Measurements from ENCODE around the gene ADGRL3.

ADGRL3 gene

DNA sequence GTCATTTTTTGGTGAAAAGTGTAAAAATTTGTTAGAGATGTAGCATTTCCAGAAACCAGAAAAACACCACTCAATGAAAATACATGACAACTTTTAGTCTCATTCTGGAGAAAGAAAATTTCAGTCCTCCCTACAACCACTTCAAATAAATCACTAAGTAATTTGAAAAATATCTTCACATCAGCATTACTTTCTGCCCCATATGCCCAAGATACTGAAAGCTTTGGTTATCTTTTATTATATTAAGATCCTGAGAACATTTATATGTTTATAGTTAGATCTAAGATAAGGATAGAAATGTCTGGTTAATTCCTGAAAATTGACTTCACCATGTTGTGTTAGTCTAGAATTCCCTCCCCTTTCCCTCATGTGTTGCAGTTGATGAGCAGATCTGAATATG, 119.0 kb downstream of the ADGRL3 start:
- Histone ChIP-seq H3K27me3 (ENCODE audit: control insufficient read depth in 1 of 2, insufficient read depth in 2 of 2, low read length in 2 of 2) (no peaks in the 10 kb centered on the region), H3K4me1 (ENCODE audit: insufficient read depth, low read length) (no peaks in the 10 kb centered on the region), H3K27ac (ENCODE audit: low read depth, low read length) (no peak overlapping the region), H3K36me3 (ENCODE audit: insufficient read depth, low read length) (no peaks in the 10 kb centered on the region), H3K4me3 (ENCODE audit: low read depth in 1 of 2, low read length in 2 of 2) (no peak overlapping the region), H3K9ac (ENCODE audit: low read length) (no peak overlapping the region), H3K9me3 (ENCODE audit: low read length) (no peaks in the 10 kb centered on the region)

DNA sequence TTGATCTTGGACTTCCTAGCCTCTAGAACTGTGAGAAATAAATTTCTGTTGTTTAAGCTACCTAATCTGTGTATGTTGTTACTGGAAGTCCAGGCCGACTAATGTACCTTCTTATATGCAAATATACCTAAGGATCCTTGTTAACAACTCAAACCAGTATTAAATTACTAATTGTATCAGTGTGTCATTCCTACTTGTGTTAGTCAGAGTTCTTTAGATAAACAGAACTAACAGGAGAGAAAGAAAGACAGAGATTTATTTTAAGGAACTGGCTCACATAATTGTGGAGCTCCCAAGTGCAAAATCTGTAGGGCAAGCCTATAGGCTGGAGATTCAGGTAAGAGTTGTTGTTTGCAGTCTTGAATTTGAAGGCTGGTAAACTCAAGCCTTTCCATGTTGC, 120.0 kb downstream of the ADGRL3 start:
- Histone ChIP-seq H3K4me3 (ENCODE audit: low read depth in 1 of 2, low read length in 2 of 2) (no peak overlapping the region), H3K4me1 (ENCODE audit: insufficient read depth, low read length) (no peaks in the 10 kb centered on the region), H3K9me3 (ENCODE audit: low read length) (no peaks in the 10 kb centered on the region), H3K27me3 (ENCODE audit: control insufficient read depth in 1 of 2, insufficient read depth in 2 of 2, low read length in 2 of 2) (no peaks in the 10 kb centered on the region), H3K27ac (ENCODE audit: low read depth, low read length) (no peak overlapping the region), H3K36me3 (ENCODE audit: insufficient read depth, low read length) (no peaks in the 10 kb centered on the region), H3K9ac (ENCODE audit: low read length) (no peak overlapping the region)

DNA sequence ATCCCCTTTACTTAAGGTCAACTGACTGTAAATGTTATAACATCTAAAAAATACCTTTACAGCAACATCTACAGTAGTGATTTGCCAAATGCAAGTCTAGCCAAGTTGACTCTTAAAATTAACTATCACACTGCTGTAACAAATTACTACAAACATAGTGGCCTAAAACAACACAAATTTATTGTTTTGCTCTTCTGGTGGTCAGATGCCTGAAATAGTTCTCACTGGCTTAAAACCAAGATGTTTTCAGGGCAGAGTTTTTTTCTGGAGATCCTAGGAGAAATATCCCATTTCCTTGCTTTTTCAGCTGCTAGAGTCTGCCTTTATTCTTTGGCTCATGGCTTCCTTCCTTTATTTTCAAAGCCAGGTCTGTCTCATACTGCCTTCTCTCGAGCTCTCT, 120.5 kb downstream of the ADGRL3 start:
- Histone ChIP-seq H3K9ac (ENCODE audit: low read length) (no peak overlapping the region), H3K4me1 (ENCODE audit: insufficient read depth, low read length) (no peaks in the 10 kb centered on the region), H3K4me3 (ENCODE audit: low read depth in 1 of 2, low read length in 2 of 2) (no peak overlapping the region)

DNA sequence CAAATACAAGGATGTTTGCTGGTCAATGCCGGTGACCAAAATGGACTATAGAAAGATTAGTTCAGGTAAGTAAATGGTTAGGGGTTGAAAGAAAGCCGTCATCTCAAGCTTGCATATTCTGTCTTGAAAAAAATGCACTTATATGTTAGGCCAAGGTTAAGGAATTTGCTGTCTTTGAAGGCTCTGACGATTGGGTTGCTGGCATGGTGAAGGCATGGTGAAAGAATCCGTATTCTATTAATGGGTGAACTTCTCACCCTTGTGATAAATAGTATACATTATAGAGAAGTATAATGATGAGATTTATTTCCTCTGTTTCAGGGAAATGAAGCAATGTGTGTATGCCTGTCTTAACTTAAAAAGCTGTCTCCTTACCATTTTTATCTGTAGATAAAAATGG, 132.6 kb downstream of the ADGRL3 start:
- Histone ChIP-seq H3K27me3 (ENCODE audit: control insufficient read depth in 1 of 2, insufficient read depth in 2 of 2, low read length in 2 of 2) (no peaks in the 10 kb centered on the region), H3K27ac (ENCODE audit: low read depth, low read length) (no peak overlapping the region), H3K4me3 (ENCODE audit: low read depth in 1 of 2, low read length in 2 of 2) (no peak overlapping the region), H3K9ac (ENCODE audit: low read length) (no peak overlapping the region), H3K4me1 (ENCODE audit: insufficient read depth, low read length) (no peaks in the 10 kb centered on the region), H3K9me3 (ENCODE audit: low read length) (no peaks in the 10 kb centered on the region), H3K36me3 (ENCODE audit: insufficient read depth, low read length) (no peaks in the 10 kb centered on the region)

More for the DNA sequence above, 120.5 kb downstream of the ADGRL3 start:
- Histone ChIP-seq H3K36me3 (ENCODE audit: insufficient read depth, low read length) (no peaks in the 10 kb centered on the region), H3K27ac (ENCODE audit: low read depth, low read length) (no peak overlapping the region), H3K9me3 (ENCODE audit: low read length) (no peaks in the 10 kb centered on the region), H3K27me3 (ENCODE audit: control insufficient read depth in 1 of 2, insufficient read depth in 2 of 2, low read length in 2 of 2) (no peaks in the 10 kb centered on the region)

DNA sequence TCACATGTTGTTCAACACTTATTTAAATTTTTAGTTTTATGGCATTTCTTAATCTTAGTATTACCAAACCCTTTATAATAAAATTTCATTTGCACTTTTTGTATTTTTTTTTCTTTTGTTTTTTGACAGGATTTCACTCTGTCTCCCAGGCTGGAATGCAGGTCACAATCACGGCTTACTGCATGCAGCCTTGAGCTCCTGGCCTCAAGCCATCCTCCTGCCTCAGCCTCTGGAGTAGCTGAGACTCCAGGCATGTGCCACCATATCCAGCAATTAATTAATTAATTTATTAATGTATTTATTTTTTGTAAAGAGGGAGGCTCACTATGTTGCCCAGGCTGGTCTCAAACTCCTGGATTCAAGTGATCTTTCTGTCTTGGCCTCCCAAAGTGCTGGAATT, 133.4 kb downstream of the ADGRL3 start:
- no peaks in the 10 kb centered on the region for H3K9me3 ChIP-seq (ENCODE audit: low read length)
- H3K36me3 ChIP-seq (ENCODE audit: insufficient read depth, low read length) = no peaks in the 10 kb centered on the region
- H3K27me3 ChIP-seq (ENCODE audit: control insufficient read depth in 1 of 2, insufficient read depth in 2 of 2, low read length in 2 of 2) = no peaks in the 10 kb centered on the region

GRCh38 chr4:61335241-61335763, 135.2 kb downstream of the ADGRL3 start:
- Histone ChIP-seq H3K4me3 (ENCODE audit: low read depth in 1 of 2, low read length in 2 of 2) (no peak overlapping the region), H3K9ac (ENCODE audit: low read length) (no peak overlapping the region), H3K4me1 (ENCODE audit: insufficient read depth, low read length) (no peaks in the 10 kb centered on the region), H3K27me3 (ENCODE audit: control insufficient read depth in 1 of 2, insufficient read depth in 2 of 2, low read length in 2 of 2) (no peaks in the 10 kb centered on the region), H3K9me3 (ENCODE audit: low read length) (no peaks in the 10 kb centered on the region), H3K27ac (ENCODE audit: low read depth, low read length) (no peak overlapping the region), H3K36me3 (ENCODE audit: insufficient read depth, low read length) (no peaks in the 10 kb centered on the region)

More for the DNA sequence above, 133.4 kb downstream of the ADGRL3 start:
- no peak overlapping the region for H3K9ac ChIP-seq (ENCODE audit: low read length)
- H3K4me3 ChIP-seq (ENCODE audit: low read depth in 1 of 2, low read length in 2 of 2) = no peak overlapping the region
- no peaks in the 10 kb centered on the region for H3K4me1 ChIP-seq (ENCODE audit: insufficient read depth, low read length)
- H3K27ac ChIP-seq (ENCODE audit: low read depth, low read length) = no peak overlapping the region

DNA sequence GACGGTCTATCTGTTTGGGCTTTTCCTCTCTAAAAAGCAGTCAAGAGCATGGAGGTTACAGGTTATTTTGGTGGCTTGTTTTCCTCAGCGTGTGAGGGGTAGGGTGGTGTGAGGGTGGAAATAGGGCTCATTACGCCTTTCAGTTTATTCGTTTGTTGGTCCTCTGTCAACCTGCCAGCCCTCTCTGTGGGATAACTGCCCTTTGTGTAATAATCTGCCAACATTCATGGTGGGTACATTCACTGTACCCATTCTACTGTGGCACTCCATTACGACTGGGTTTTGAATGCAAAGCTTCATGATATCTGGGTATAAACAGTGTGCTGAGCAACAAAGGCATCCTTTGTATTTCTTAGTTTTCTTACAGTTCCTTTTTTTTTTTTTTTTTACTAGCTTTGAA, 136.4 kb downstream of the ADGRL3 start:
- no peaks in the 10 kb centered on the region for H3K36me3 ChIP-seq (ENCODE audit: insufficient read depth, low read length)
- H3K9me3 ChIP-seq (ENCODE audit: low read length) = no peaks in the 10 kb centered on the region
- no peaks in the 10 kb centered on the region for H3K27me3 ChIP-seq (ENCODE audit: control insufficient read depth in 1 of 2, insufficient read depth in 2 of 2, low read length in 2 of 2)
- H3K4me3 ChIP-seq (ENCODE audit: low read depth in 1 of 2, low read length in 2 of 2) = no peak overlapping the region
- H3K4me1 ChIP-seq (ENCODE audit: insufficient read depth, low read length) = no peaks in the 10 kb centered on the region
- H3K9ac ChIP-seq (ENCODE audit: low read length) = no peak overlapping the region
- no peak overlapping the region for H3K27ac ChIP-seq (ENCODE audit: low read depth, low read length)

DNA sequence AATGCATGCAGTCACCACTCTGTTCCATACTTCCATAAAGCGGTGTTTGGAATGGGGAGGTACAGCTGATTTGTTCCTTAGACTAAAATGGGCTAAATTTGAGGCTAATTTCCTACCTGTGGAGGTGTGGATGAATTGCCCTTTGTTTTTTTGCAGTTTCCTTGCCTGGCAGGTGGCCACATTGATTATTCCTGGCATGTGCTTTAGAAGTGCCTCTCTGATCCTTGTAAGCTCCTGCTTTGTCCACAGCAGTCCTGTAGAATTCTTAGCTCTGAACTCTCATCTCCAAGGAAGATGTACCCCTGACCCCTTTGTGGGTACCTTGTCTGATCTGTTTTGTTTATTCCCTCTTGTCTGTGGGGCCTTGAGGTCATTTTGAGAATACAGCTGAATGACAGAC, 136.8 kb downstream of the ADGRL3 start:
- H3K9ac ChIP-seq (ENCODE audit: low read length) = no peak overlapping the region
- no peak overlapping the region for H3K4me3 ChIP-seq (ENCODE audit: low read depth in 1 of 2, low read length in 2 of 2)
- H3K36me3 ChIP-seq (ENCODE audit: insufficient read depth, low read length) = no peaks in the 10 kb centered on the region
- no peaks in the 10 kb centered on the region for H3K9me3 ChIP-seq (ENCODE audit: low read length)
- H3K27ac ChIP-seq (ENCODE audit: low read depth, low read length) = no peak overlapping the region
- H3K27me3 ChIP-seq (ENCODE audit: control insufficient read depth in 1 of 2, insufficient read depth in 2 of 2, low read length in 2 of 2) = no peaks in the 10 kb centered on the region
- no peaks in the 10 kb centered on the region for H3K4me1 ChIP-seq (ENCODE audit: insufficient read depth, low read length)

DNA sequence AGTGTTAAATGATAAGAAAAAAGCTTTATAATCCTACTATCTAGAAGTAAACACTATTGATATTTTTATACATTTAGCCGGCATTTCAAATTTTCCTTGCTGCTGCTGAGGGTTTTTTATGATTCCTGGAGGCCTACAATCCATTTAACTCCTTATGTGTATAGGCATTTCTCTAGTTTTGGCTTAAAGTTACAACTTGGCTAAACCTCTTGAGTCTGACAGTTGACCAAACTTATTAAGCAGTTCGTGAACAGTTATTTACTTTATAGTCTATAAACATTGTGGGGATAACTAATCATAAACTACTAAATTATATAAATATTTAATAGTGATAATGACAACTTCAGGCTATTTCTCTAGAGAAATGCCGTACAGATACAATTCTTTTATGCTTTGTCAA, 141.9 kb downstream of the ADGRL3 start:
- Histone ChIP-seq H3K27ac (ENCODE audit: low read depth, low read length) (no peak overlapping the region), H3K36me3 (ENCODE audit: insufficient read depth, low read length) (no peaks in the 10 kb centered on the region), H3K27me3 (ENCODE audit: control insufficient read depth in 1 of 2, insufficient read depth in 2 of 2, low read length in 2 of 2) (no peaks in the 10 kb centered on the region), H3K4me1 (ENCODE audit: insufficient read depth, low read length) (no peaks in the 10 kb centered on the region), H3K4me3 (ENCODE audit: low read depth in 1 of 2, low read length in 2 of 2) (no peak overlapping the region), H3K9me3 (ENCODE audit: low read length) (no peaks in the 10 kb centered on the region), H3K9ac (ENCODE audit: low read length) (no peak overlapping the region)

GRCh38 chr4:61350932-61351331, 150.8 kb downstream of the ADGRL3 start:
- H3K4me3 ChIP-seq (ENCODE audit: low read depth in 1 of 2, low read length in 2 of 2) = no peak overlapping the region
- H3K4me1 ChIP-seq (ENCODE audit: insufficient read depth, low read length) = no peaks in the 10 kb centered on the region
- H3K36me3 ChIP-seq (ENCODE audit: insufficient read depth, low read length) = no peaks in the 10 kb centered on the region
- H3K9me3 ChIP-seq (ENCODE audit: low read length) = no peaks in the 10 kb centered on the region
- H3K27ac ChIP-seq (ENCODE audit: low read depth, low read length) = no peak overlapping the region
- no peaks in the 10 kb centered on the region for H3K27me3 ChIP-seq (ENCODE audit: control insufficient read depth in 1 of 2, insufficient read depth in 2 of 2, low read length in 2 of 2)
- no peak overlapping the region for H3K9ac ChIP-seq (ENCODE audit: low read length)

DNA sequence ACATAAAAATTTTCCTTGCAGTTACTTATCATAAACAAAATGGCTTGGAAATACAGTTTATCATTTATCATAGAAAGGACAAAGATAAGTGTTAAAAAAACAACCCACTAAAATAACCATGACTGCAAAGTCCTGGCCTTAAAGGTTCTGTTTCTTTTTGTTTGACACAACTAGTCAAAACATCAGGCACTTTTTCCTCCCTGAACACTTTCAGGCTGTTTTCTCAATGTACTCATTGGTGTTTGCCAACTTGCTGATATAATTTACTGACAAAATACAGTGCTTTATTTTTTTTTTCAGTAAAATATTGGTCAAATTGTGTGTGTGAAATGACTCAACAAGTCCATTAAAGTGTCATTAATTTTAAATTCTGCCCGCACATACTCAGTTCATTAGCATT, 156.6 kb downstream of the ADGRL3 start:
- Histone ChIP-seq H3K4me3 (ENCODE audit: low read depth in 1 of 2, low read length in 2 of 2) (no peak overlapping the region), H3K9me3 (ENCODE audit: low read length) (no peaks in the 10 kb centered on the region), H3K27ac (ENCODE audit: low read depth, low read length) (no peak overlapping the region), H3K4me1 (ENCODE audit: insufficient read depth, low read length) (no peaks in the 10 kb centered on the region), H3K9ac (ENCODE audit: low read length) (no peak overlapping the region), H3K27me3 (ENCODE audit: control insufficient read depth in 1 of 2, insufficient read depth in 2 of 2, low read length in 2 of 2) (no peaks in the 10 kb centered on the region), H3K36me3 (ENCODE audit: insufficient read depth, low read length) (no peaks in the 10 kb centered on the region)

- no peaks in the 10 kb centered on the region for H3K27me3 ChIP-seq (ENCODE audit: control insufficient read depth in 1 of 2, insufficient read depth in 2 of 2, low read length in 2 of 2)
- H3K9ac ChIP-seq (ENCODE audit: low read length) = no peak overlapping the region
- no peak overlapping the region for H3K27ac ChIP-seq (ENCODE audit: low read depth, low read length)
- no peak overlapping the region for H3K4me3 ChIP-seq (ENCODE audit: low read depth in 1 of 2, low read length in 2 of 2)
- H3K4me1 ChIP-seq (ENCODE audit: insufficient read depth, low read length) = no peaks in the 10 kb centered on the region
- no peaks in the 10 kb centered on the region for H3K9me3 ChIP-seq (ENCODE audit: low read length)
- H3K36me3 ChIP-seq (ENCODE audit: insufficient read depth, low read length) = no peaks in the 10 kb centered on the region
Measured at GRCh38 chr4:61359301-61359700, 159.2 kb downstream of the ADGRL3 start.

Data from muscle layer of colon (tissue), 2 donors.